ENCODE data around the gene SLC35E3.
"Not testable (repeated sequence)": the region's sequence is repeated elsewhere in the genome, so short reads cannot be mapped to it uniquely, and the experiment has no call there.

SLC35E3 gene

GRCh38 chr12:68815232-68815927, 69.4 kb downstream of the SLC35E3 start:
- no peak for DNase-seq

GRCh38 chr12:68815928-68816800, 70.2 kb downstream of the SLC35E3 start:
- no peak for DNase-seq

- DNase-seq = not testable (repeated sequence)
Measured at GRCh38 chr12:68819481-68819880, 73.5 kb downstream of the SLC35E3 start.

- no peak for DNase-seq
Measured at GRCh38 chr12:68821357-68822188, 75.6 kb downstream of the SLC35E3 start.

GRCh38 chr12:68823696-68824095, 77.7 kb downstream of the SLC35E3 start:
- DNase-seq = no peak

- no peak for DNase-seq
Measured at GRCh38 chr12:68824131-68824530, 78.2 kb downstream of the SLC35E3 start.

- no peak for DNase-seq
Measured at GRCh38 chr12:68824597-68825250, 78.7 kb downstream of the SLC35E3 start.

- no peak for DNase-seq
Measured at GRCh38 chr12:68825569-68826217, 79.7 kb downstream of the SLC35E3 start.

GRCh38 chr12:68827895-68828671, 82.1 kb downstream of the SLC35E3 start:
- DNase-seq = no peak

GRCh38 chr12:68828672-68829068, 82.7 kb downstream of the SLC35E3 start:
- DNase-seq = no peak
